IPS DF 6.9 (cell line): ENCODE measurements around the gene EIF4G1.
A peak's percentile ranks its signal among the peaks of the same experiment; 100 is the strongest.

Experiments
- DNase-seq: peaks from one replicate; pipeline ENCODE4 v3.0.0-alpha.2; 2013; ENCODE audit warnings: low read depth, low spot score
- H3K27ac ChIP-seq: one replicate; pipeline ENCODE4 v1.5.1; 2013; ENCODE audit warnings: low read length, control low read depth
- H3K27me3 ChIP-seq: 2 replicates; pipeline ENCODE4 v1.6.1; 2013; ENCODE audit warnings: mild to moderate bottlenecking, low read length; ENCODE audit not compliant: control insufficient read depth, insufficient read depth
- H3K36me3 ChIP-seq: 2 replicates; pipeline ENCODE4 v1.6.1; 2013; ENCODE audit warnings: low read length; ENCODE audit not compliant: control insufficient read depth, insufficient read depth
- H3K4me1 ChIP-seq: 2 replicates; pipeline ENCODE4 v1.6.1; 2013; ENCODE audit warnings: low read length; ENCODE audit not compliant: control insufficient read depth, insufficient read depth
- H3K4me3 ChIP-seq: 2 replicates; pipeline ENCODE4 v1.5.1; 2013; ENCODE audit warnings: mild to moderate bottlenecking, low read length
- H3K9me3 ChIP-seq: 2 replicates; pipeline ENCODE4 v1.6.1; 2013; ENCODE audit warnings: low read length, inconsistent platforms; ENCODE audit not compliant: control insufficient read depth, insufficient read depth
- WGBS: extraction: QIAGEN DNeasy Blood & Tissue Kit; methylation state at CpG from one replicate; pipeline ENCODE4 v1.1.7; 2013; ENCODE audit warnings: mixed read lengths, missing lambda C conversion rate; ENCODE audit not compliant: insufficient read length, insufficient coverage; 5-methylcytosine and 5-hydroxymethylcytosine counted together

The EIF4G1 gene

DNA sequence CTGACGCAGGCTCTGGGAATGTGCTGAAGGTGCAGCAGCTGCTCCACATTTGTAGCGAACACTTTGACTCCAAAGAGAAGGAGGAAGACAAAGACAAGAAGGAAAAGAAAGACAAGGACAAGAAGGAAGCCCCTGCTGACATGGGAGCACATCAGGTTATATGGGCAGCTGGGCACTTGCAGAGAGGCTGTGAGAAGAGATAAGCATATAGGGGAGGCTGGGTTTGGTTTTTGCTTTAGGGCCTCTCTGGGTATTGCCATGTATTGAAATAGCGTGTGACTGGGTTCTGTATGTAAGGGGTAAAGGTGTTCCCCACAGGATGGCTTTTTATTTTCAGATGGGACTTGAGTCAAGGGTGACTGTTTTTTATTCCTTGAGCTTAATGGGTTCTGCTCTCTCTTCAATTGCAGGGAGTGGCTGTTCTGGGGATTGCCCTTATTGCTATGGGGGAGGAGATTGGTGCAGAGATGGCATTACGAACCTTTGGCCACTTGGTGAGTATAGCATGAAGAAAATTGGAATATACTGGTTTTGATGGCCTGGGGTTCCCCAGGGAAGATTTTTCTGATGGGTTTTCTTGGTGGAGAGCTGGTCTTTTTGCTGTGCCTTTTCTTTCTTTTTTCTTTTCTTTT is 7.9 kb upstream of the EIF4G1 start:
- no peak for DNase-seq

DNA sequence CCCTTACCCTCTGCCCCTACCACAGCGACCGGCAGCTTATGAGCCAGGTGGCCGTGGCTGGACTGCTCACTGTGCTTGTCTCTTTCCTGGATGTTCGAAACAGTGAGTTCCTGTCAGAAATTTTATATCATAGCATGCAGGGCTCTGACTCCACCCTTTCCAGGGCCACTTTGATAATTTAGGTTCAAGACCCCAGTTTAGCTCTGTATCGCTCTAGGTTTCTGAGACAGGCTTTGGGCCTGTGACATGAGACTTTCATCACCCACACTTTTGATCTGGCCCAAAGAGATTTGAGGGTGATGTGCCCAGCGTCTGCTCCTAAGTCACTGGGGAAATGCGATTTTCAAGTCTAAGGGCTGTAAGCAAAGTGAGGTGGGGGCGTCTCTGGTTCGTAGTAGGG is 6.5 kb upstream of the EIF4G1 start:
- Histone ChIP-seq H3K9me3 (no peaks in the 10 kb centered on the region), H3K4me3 (no peak overlapping the region), H3K27ac (no peak overlapping the region), H3K27me3 (no peaks in the 10 kb centered on the region), H3K4me1 (no peaks in the 10 kb centered on the region), H3K36me3 (peaks cover 39% of the 10 kb centered on the region)
- DNase-seq = no peak
- WGBS = 100% methylated on average over 2 of the region's 9 CpGs

More for the DNA sequence above, 7.9 kb upstream of the EIF4G1 start:
- H3K36me3 ChIP-seq = peaks cover 51% of the 10 kb centered on the region
- no CpG with 5 or more reads among the region's 4 CpGs for WGBS
- no peaks in the 10 kb centered on the region for H3K4me1 ChIP-seq
- H3K4me3 ChIP-seq = no peak overlapping the region
- H3K9me3 ChIP-seq = no peaks in the 10 kb centered on the region
- H3K27ac ChIP-seq = no peak overlapping the region
- no peaks in the 10 kb centered on the region for H3K27me3 ChIP-seq

GRCh38 chr3:184308744-184309143 is 5.7 kb upstream of the EIF4G1 start:
- no peaks in the 10 kb centered on the region for H3K4me1 ChIP-seq
- no peak for DNase-seq
- no peaks in the 10 kb centered on the region for H3K27me3 ChIP-seq
- H3K27ac ChIP-seq = no peak overlapping the region
- H3K36me3 ChIP-seq = peaks cover 33% of the 10 kb centered on the region
- no peaks in the 10 kb centered on the region for H3K9me3 ChIP-seq
- no CpG with 5 or more reads among the region's 7 CpGs for WGBS
- H3K4me3 ChIP-seq = no peak overlapping the region

DNA sequence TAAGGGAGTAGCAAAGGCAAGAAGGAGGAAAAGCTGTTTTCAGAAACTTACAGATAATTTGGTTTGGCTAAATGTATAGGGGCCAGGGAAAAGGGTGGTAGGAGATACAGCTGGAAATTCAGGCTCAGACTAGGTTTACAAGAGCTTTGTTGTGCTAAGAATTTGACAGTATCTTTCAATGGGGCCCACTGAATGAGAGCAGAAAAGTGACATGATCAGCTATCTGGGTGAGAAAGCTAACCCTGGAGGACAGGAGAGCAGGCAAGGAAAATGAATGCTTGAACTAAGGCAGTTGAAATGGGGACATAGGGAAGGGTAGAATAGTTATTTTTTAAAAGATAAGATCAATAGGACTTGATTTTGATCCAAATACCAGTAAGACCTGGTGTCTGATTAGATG is 2.8 kb upstream of the EIF4G1 start:
- DNase-seq = no peak
- no peak overlapping the region for H3K4me3 ChIP-seq
- H3K9me3 ChIP-seq = no peaks in the 10 kb centered on the region
- H3K27ac ChIP-seq = no peak overlapping the region
- H3K27me3 ChIP-seq = no peaks in the 10 kb centered on the region
- no peaks in the 10 kb centered on the region for H3K4me1 ChIP-seq
- H3K36me3 ChIP-seq = peaks cover 16% of the 10 kb centered on the region

- Histone ChIP-seq H3K36me3 (peaks cover 3% of the 10 kb centered on the region), H3K27me3 (no peaks in the 10 kb centered on the region), H3K9me3 (no peaks in the 10 kb centered on the region), H3K4me3 (peak overlapping the region; percentile 95), H3K27ac (no peak overlapping the region), H3K4me1 (no peaks in the 10 kb centered on the region)
- WGBS = no CpG with 5 or more reads among the region's 89 CpGs
- DNase-seq = no peak
Observed at GRCh38 chr3:184314700-184315542, 515 bp downstream of the EIF4G1 start.

DNA sequence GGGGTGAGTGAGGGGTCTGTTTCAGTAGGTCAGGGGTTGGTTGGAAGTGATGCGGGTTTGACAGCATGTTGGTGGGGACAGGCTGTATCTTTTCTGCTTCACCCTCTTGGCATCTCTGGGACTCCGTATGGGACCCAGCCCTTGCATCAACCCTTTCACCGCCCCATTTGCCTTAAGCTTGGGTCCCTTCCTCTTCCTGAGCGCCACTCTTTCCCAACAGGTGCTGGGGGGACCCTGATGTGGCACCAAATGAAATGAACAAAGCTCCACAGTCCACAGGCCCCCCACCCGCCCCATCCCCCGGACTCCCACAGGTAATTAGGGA is 1.1 kb downstream of the EIF4G1 start:
- WGBS = no CpG with 5 or more reads among the region's 6 CpGs
- H3K4me1 ChIP-seq = no peaks in the 10 kb centered on the region
- no peaks in the 10 kb centered on the region for H3K27me3 ChIP-seq
- peak overlapping the region; percentile 95 for H3K4me3 ChIP-seq
- no peak for DNase-seq
- H3K9me3 ChIP-seq = no peaks in the 10 kb centered on the region
- no peak overlapping the region for H3K27ac ChIP-seq
- H3K36me3 ChIP-seq = peaks cover 9% of the 10 kb centered on the region

- H3K4me1 ChIP-seq = no peaks in the 10 kb centered on the region
- no peaks in the 10 kb centered on the region for H3K27me3 ChIP-seq
- no CpG with 5 or more reads among the region's 16 CpGs for WGBS
- H3K27ac ChIP-seq = no peak overlapping the region
- H3K36me3 ChIP-seq = peaks cover 14% of the 10 kb centered on the region
- no peak for DNase-seq
- H3K4me3 ChIP-seq = peak overlapping the region; percentile 95; the same call in 1 of the 2 replicates
- no peaks in the 10 kb centered on the region for H3K9me3 ChIP-seq
Observed at GRCh38 chr3:184315871-184316661, 1.7 kb downstream of the EIF4G1 start.

DNA sequence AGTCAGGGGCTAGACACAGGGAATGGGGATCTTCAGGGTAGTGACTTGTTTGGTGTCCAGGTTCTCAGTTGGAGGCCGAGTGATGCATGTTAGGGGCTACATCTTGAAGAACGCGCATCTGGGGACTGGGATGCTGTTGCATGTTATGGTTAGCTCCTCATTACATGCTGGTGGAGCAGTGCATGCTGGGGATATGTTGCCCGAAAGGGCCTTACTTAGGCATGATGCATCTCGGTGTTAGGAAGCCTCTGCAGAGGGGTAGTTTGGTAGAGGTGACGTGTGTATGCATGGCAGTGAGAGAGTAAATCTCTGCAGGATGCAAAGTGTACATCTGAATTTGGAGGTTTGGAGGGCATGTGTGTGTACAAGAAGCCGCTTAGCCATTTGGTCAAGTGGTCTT is 2.4 kb downstream of the EIF4G1 start:
- no peak for DNase-seq
- no CpG with 5 or more reads among the region's 7 CpGs for WGBS
- H3K36me3 ChIP-seq = peaks cover 22% of the 10 kb centered on the region
- H3K27me3 ChIP-seq = no peaks in the 10 kb centered on the region
- no peak overlapping the region for H3K27ac ChIP-seq
- no peaks in the 10 kb centered on the region for H3K4me1 ChIP-seq
- H3K4me3 ChIP-seq = no peak overlapping the region
- H3K9me3 ChIP-seq = no peaks in the 10 kb centered on the region

GRCh38 chr3:184317201-184317600 is 2.8 kb downstream of the EIF4G1 start:
- no peaks in the 10 kb centered on the region for H3K9me3 ChIP-seq
- H3K4me1 ChIP-seq = no peaks in the 10 kb centered on the region
- DNase-seq = no peak
- no CpG with 5 or more reads among the region's 5 CpGs for WGBS
- H3K36me3 ChIP-seq = peaks cover 24% of the 10 kb centered on the region
- H3K27me3 ChIP-seq = no peaks in the 10 kb centered on the region
- H3K4me3 ChIP-seq = no peak overlapping the region
- no peak overlapping the region for H3K27ac ChIP-seq

DNA sequence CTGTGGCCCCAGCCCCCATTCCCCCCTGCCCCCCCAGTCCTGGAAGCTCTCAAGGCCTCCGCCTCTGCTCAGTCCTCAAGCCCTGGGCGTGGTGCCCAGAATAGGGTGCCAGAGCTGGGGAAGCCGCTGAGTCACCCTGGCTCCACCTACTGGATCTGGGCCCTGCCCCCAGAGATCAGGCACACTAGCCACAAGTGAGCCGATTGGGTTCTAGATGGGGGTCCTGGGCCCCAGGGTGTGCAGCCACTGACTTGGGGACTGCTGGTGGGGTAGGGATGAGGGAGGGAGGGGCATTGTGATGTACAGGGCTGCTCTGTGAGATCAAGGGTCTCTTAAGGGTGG is 5.7 kb downstream of the EIF4G1 start:
- H3K27me3 ChIP-seq = no peaks in the 10 kb centered on the region
- no peak overlapping the region for H3K4me3 ChIP-seq
- no peak overlapping the region for H3K27ac ChIP-seq
- no peaks in the 10 kb centered on the region for H3K4me1 ChIP-seq
- no CpG with 5 or more reads among the region's 4 CpGs for WGBS
- peaks cover 50% of the 10 kb centered on the region for H3K36me3 ChIP-seq
- no peak for DNase-seq
- no peaks in the 10 kb centered on the region for H3K9me3 ChIP-seq
